ENCODE data around the gene IFNLR1.

DNA sequence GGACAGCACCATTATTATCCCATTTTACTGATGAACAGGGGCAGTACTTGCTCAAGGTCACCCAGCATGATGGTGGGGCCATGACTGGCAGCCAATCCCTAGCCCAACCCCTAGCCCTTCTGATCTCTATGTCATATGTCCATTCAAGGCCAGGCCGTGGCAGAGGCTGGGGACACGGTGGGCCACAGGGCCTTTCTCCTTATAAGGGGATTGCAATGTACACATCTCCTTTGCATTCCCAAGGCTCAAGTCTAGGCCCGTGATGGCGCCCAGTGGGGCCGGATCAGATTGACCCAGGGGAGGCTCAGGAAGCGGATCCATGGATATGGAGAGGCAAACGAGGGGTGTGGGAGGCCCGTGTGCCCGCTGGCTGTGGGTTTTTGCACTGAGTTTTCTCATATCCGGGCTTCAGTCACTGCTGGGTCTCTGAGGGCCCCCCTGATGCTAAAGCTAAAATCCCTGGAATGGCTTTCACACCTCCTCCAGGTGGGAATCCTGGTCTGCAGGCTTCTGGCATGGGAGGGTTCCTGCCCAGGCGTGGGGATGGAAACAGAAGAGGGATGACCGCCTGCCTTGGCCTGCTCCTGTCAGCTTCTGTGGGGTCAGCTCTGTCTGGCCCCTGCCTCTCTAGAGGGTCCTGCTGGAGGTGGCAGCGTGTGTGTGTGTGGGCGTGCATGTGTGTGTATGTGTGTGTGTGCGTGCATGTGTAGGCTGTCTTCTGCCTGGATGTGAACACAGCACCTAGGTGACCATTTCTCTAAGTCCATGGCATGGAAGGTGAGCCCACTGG is 77.2 kb downstream of the IFNLR1 start:
- TF ChIP-seq, protein P1, sequence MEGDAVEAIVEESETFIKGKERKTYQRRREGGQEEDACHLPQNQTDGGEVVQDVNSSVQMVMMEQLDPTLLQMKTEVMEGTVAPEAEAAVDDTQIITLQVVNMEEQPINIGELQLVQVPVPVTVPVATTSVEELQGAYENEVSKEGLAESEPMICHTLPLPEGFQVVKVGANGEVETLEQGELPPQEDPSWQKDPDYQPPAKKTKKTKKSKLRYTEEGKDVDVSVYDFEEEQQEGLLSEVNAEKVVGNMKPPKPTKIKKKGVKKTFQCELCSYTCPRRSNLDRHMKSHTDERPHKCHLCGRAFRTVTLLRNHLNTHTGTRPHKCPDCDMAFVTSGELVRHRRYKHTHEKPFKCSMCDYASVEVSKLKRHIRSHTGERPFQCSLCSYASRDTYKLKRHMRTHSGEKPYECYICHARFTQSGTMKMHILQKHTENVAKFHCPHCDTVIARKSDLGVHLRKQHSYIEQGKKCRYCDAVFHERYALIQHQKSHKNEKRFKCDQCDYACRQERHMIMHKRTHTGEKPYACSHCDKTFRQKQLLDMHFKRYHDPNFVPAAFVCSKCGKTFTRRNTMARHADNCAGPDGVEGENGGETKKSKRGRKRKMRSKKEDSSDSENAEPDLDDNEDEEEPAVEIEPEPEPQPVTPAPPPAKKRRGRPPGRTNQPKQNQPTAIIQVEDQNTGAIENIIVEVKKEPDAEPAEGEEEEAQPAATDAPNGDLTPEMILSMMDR (IDR thresholded peaks at IDR 0.05; ENCODE audit: insufficient read depth, low read length, poor library complexity, severe bottlenecking), result no peak
- no peak for TF ChIP-seq EZH2phosphoT487 (conservative IDR thresholded peaks at IDR 0.05; ENCODE audit: low read length)

Measured in SU-DHL-6 (cell line).